HG03439 (cell line): ENCODE results near the gene CNPPD1.
"Not testable (repeated sequence)": the region's sequence is repeated elsewhere in the genome, so short reads cannot be mapped to it uniquely, and the experiment has no call there.

Source experiments
- ATAC-seq: cut with Tn5 transposase; IDR thresholded peaks from one replicate; pipeline ENCODE4 v1.9.1; 2021; ENCODE audit warnings: mild to moderate bottlenecking, moderate library complexity; ENCODE audit not compliant: unreplicated experiment

CNPPD1 gene

GRCh38 chr2:219209236-219210195, 32.8 kb upstream of the CNPPD1 start:
- ATAC-seq, result no peak

DNA sequence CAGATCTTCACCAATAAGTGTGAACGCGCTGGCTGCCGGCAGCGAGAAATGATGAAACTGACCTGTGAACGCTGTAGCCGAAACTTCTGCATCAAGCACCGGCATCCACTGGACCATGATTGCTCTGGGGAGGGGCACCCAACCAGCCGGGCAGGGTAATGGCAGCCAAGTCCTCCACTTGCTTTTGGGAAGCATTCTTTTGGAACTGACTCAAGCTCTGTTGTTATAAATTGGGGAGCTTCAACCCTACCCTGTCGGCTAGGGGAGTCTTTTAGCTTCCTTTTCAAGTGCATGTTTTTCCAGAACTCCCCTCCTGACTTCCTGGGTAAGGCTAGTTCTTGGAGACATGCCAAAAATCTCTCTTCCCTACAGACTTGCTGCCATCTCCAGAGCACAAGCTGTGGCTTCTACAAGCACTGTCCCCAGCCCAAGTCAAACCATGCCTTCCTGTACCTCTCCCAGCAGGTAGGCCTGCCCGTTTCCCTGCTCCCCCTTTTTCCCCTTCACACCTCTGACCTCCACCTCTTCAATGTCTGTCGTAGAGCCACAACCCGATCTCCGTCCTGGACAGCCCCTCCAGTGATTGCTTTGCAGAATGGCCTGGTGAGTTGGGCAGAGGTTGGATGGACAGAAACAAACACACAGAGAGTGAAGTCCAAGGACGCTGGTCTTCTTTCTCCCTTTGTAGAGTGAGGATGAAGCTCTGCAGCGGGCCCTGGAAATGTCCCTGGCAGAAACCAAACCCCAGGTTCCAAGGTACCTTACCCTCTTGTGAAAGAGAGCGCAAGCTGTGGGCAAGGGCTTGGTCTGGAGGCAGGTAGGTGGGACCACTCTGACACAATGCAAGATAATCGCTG, 31.4 kb upstream of the CNPPD1 start:
- no peak for ATAC-seq

DNA sequence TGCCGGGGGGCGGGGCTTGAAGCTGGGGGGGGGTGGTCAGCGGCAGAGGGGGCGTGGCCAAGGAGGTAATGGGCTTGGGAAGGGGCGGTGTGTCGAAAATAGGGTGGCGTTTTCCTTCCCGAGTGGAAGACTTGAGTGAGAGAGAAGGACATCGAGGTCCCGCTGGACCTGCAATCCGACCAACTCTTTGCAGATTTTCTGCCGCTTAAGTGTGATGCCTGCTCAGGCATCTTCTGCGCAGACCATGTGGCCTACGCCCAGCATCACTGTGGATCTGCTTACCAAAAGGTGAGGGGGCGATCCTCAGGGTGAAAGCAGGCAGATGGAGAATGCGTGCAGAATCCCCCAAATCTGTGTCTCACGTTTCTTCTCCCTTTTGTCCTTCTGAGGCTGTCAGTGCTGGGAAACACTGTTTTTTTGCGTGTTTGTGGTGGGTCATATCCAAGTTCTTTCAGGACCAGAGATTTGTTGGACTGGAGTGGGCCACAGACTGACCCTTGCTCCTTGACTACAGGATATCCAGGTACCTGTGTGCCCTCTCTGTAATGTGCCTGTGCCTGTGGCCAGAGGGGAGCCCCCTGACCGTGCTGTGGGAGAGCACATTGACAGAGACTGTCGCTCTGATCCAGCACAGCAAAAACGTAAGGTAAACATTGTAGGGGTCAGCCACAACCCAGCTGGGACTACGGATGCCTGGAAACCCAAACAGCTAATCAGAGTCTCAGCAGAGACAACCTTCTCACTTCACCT, 30.6 kb upstream of the CNPPD1 start:
- ATAC-seq, result no peak

- ATAC-seq, result peak; percentile 96
Measured at GRCh38 chr2:219206328-219207133, 29.8 kb upstream of the CNPPD1 start, which contains the start of gene ZFAND2B. ZFAND2B (plus strand) TSS chr2:219206782; CDS start chr2:219206988, 206 bp downstream.

DNA sequence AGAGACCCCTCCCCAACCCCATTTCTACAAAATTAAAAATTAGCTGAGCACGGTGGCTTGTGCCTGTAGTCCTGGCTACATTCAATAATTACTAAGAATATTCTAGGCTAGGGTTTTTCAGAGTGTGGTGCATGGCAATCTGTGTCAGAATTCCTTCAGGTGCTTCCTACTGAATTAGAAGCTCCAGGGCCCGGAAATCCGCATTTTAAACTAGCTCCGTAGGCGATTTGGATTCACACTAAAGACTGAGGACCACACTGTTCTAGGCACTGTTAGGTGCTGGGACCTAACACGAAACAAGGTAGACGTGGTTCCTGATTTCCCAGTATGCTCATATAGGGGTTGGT, 29.2 kb upstream of the CNPPD1 start:
- ATAC-seq, result no peak

DNA sequence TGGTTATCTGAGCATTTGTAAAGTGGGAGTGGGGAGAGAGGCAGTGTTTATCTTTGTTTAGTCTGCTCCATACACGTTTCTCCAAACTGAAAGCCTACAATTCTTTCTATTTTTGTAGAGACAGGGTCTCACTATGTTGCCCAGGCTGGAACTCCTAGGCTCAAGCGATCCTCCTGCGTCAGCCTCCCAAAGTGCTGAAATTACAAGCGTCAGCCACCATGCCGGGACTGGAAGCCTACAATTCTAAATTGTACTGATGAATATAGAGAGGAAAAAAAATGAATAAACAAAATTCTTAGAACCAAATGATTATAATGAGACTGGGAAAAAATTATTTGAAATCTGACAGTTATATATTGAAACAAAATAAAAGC, 28.4 kb upstream of the CNPPD1 start:
- no peak for ATAC-seq

GRCh38 chr2:219204425-219205164, 27.9 kb upstream of the CNPPD1 start:
- no peak for ATAC-seq

GRCh38 chr2:219201331-219201730, 24.6 kb upstream of the CNPPD1 start:
- ATAC-seq, result not testable (repeated sequence)

GRCh38 chr2:219200502-219201326, 24.0 kb upstream of the CNPPD1 start:
- not testable (repeated sequence) for ATAC-seq

- no peak for ATAC-seq
Measured at GRCh38 chr2:219199470-219200211, 22.9 kb upstream of the CNPPD1 start.

DNA sequence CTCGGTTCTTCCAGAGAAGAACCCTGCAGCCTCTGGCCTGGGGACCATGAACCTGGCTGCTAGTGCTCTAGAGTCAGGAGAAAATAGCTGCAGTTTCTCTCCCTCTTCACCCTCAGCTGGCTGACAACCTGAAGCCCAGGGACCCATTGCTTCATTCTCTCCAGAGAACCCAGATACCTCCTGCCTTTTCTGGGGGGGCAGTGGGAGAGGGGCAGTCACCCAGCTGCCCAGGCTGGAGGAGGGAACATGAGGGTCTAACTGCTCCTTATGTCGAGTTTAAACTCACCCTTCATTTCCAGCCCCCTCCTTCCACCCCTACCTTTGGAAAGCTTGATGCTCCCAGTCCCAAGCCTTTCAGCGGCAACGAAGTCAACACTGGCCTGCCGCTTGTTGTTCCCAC, 22.2 kb upstream of the CNPPD1 start:
- no peak for ATAC-seq

DNA sequence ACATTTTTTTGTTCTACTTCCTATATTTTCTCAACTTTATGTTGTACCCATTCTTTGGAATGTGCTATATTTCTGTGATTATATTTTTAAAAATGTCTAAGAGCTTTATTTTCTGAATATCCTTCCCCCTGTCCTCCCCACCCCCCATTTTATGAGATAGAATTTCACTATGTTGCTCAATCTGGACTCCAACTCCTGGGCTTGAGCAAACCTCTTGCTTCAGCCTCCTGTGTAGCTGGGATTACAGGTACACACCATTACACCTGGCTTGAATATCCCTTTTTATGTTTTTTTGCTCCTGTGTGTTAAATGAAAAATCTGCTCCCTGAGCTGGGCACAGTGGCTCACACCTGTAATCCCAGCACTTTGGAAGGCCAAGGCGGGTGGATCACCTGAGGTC, 20.7 kb upstream of the CNPPD1 start:
- no peak for ATAC-seq

DNA sequence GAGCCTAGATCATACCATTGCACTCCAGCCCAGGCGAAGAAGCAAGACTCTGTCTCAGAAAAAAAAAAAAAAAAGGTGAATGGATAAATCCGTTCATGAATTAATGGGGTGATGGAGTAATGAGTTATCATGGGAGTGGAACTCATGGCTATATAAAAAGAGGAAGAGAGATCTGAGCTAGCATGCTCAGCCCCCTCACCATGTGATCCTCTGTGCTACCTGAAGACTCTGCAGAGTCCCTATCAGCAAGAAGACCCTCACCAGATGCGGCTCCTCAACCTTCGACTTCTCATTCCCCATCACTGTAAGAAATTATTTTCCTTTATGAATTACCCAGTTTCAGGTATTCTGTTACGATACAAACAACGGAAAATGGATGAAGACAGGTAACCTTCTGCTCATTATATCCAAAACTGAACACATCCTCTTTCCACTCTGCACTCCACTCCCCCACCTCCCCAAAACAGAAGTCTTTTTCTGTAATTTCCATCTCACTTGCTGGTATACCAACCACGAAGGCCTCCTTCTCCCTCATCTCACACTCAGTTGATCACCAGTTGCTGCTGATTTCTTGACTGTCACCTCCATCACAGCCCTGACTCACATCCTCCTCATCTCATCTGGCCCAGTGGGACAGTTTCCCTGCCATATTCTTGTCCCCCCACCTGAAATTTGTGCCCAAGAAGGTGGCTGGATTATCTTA, 10.2 kb upstream of the CNPPD1 start:
- ATAC-seq, result no peak

DNA sequence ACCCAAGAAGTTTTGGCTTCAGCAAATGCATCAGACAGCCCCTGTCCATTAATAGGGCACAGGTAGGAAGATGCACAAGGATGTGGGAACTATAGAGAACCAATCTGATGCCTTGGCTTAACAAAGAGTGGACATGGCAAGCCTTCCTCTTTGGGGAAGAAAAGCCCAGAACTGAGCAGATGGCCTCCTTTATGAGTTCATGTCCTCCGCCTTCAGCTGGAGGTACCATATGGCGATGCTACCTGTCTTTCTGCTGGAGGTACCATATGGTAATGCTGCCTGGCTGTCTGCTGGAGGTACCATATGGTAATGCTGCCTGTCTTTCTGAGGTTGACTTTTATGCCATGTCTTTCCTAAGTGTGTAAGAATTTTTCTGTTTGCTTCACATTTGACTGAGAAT, 7.4 kb upstream of the CNPPD1 start:
- ATAC-seq, result no peak

DNA sequence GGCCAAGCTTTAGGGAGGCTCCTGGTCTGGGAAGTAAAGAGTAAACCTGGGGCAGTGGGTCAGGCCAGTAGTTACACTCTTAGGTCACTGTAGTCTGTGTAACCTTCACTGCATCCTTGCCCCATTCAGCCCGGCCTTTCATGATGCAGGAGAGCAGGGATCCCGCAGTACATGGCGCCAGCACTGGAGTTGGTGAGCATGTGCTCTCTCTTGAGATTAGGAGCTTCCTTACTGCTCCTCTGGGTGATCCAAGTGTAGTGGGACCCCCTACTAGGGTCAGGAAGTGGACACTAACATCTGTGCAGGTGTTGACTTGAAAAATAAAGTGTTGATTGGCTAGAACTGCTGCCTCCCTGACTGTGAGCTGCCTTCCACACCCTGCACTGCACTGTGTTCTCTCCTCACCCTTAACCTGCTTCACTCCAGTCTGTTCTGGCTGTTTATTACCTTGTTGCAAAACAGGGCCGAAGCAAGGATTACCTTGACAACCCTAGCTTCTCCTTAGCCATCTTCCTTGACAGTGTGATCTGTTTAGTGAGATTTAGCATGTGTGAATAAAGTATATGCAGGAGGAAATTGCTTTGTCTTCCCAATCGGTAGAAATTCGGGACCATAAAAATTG, 6.5 kb upstream of the CNPPD1 start:
- no peak for ATAC-seq

- no peak for ATAC-seq
Measured at GRCh38 chr2:219182331-219183150, 5.8 kb upstream of the CNPPD1 start.
